GM10266 (cell line): ENCODE results near the gene TRPM3.

Experiments
- DNase-seq: peaks from one replicate; pipeline ENCODE4 v3.0.0; 2012; ENCODE audit errors: extremely low spot score
- CTCF ChIP-seq: IDR thresholded peaks from 2 replicates; pipeline ENCODE4 v1.5.1; 2012; ENCODE audit warnings: mild to moderate bottlenecking, low read depth; ENCODE audit not compliant: control insufficient read depth, insufficient read depth; ENCODE audit errors: missing control alignments

Gene TRPM3

GRCh38 chr9:71079451-71079850 is 42.0 kb downstream of the TRPM3 start:
- DNase-seq, result no peak
- TF ChIP-seq CTCF, result no peak

DNA sequence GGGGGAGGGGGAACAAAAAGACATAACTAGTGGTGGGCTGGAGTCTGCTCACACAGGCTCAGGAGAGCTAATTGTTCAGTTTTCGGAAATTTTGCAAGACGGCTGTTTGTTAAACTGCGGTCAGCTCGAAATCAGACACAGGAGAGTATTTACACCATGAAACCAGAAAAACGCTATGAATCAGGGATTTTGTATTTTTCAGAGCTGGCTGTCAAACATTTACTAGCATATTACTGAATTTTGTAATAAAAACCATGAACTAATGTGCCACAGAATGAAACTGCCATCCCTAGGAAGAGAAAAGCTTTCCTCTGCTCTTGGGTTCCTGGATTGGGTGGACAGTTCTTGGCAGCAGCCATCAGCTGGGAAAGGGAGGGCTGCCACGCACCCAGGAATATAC is 45.3 kb downstream of the TRPM3 start:
- DNase-seq, result no peak
- no peak for TF ChIP-seq CTCF

DNA sequence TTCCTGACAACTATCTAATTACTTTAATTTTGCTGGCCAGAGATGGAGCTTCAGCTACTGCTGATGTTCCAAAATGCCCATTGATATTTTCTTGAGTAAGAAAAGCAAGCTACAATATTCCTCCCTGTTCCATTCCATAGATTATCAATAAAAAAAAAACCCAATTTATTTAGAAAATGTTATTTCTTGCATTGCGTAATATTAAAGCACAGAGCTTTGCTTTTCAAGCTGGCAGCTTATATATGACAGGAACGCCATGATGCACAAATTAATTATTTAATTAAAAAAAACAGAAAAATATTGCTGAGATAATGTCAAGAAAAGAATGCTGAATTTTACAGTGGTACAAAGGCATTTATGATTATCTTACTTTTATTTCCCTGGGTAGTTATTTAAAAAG is 47.9 kb downstream of the TRPM3 start:
- no peak for TF ChIP-seq CTCF
- no peak for DNase-seq

DNA sequence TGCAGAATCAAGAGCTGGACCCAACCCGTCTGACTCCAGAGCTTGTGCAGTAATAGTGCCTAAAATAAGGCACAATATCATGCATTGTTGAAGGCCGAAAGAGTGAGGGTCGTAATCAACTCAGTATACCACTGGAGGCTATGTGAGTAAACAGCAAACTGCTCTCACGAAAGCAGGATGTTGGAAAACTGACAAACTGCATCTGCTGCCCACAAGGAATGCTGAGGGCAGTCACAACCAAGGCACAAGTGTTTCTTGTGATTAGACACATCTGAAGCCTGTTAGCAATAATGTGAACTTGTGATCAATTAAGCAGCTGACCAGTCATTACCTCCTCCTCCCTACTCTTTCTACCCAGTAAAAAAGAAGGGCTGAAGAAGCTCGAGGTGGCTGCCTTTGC is 48.8 kb downstream of the TRPM3 start:
- no peak for TF ChIP-seq CTCF
- no peak for DNase-seq

DNA sequence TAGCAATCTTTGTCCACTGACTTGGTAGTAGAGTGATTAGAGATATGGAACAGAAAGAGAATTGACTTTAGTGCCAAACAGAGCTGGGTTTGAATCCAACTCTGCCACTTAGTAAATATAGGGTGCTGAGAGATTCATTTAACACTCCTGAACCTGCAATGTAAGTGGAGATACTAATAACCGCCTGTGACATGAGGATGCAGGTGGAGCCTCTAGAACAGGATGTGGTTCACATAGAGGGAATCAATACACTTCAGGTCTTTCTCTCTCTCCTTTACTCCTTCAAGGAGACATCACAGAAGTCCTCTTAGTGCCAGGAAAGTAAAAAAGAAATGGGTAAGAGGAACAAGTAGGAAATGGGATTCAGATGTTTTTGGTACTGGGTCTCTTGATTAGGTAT is 49.8 kb downstream of the TRPM3 start:
- DNase-seq, result no peak
- no peak for TF ChIP-seq CTCF

GRCh38 chr9:71058660-71059059 is 62.8 kb downstream of the TRPM3 start:
- DNase-seq, result no peak
- TF ChIP-seq CTCF, result no peak

DNA sequence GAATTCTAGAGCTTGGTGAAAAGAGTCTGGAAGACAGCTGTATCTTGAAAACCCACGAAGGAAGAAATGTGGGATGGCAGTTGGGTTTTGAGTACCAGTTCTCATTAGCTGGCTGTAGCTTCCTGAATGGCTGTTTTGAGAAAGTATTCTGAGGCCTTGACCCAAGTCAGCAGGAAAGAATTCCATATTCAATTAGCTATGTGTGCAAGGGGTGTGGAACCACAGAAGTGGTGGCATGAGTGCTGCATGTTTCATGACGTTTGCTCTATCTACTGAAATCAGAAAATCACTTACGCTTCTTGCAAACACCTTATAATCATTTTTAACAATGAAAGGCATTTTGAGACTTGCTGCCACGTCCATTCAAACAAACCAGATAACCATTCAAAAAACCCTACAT is 69.1 kb downstream of the TRPM3 start:
- DNase-seq, result no peak

More for the DNA sequence above, 69.1 kb downstream of the TRPM3 start:
- TF ChIP-seq CTCF, result no peak
